Spleen (tissue), 11 donors: ENCODE results near the gene DHRS1. TPM values are rescaled to one million over a fixed set of nuclear protein-coding genes. Genes with fewer than 3 reads are reported as not detected.

ENCODE experiments used
- DNase-seq: peaks from one replicate; pipeline ENCODE4 v3.0.0-alpha.2; 2020
- H3K27ac ChIP-seq, 8 donors: fragments of 200-600 bp; sonication (generic) in 7 of 8; 1 replicate in 4 of 8; 2 replicates in 4 of 8; pipeline versions ENCODE4 v1.5.0 to v1.8.0; 2016 to 2021; ENCODE audit warnings: inconsistent platforms in 4 of 8, mild to moderate bottlenecking in 4 of 8, moderate library complexity in 1 of 8
- H3K27me3 ChIP-seq, 7 donors: fragments of 200-600 bp; sonication (generic) in 6 of 7; replicated peaks in 1 of 7; 1 replicate in 4 of 7; 2 replicates in 3 of 7; pipeline versions ENCODE4 v1.5.0 to v1.8.0; 2016 to 2021; ENCODE audit warnings: inconsistent platforms in 3 of 7, mild to moderate bottlenecking in 1 of 7
- H3K36me3 ChIP-seq, 6 donors: fragments of 200-600 bp; sonication (generic) in 5 of 6; 1 replicate in 4 of 6; 2 replicates in 2 of 6; pipeline versions ENCODE4 v1.5.0 to v1.8.0; 2016 to 2021; ENCODE audit warnings: inconsistent platforms in 2 of 6
- H3K4me1 ChIP-seq, 6 donors: fragments of 200-600 bp; sonication (generic) in 5 of 6; 1 replicate in 3 of 6; 2 replicates in 3 of 6; pipeline versions ENCODE4 v1.5.0 to v1.8.0; 2016 to 2021; ENCODE audit warnings: inconsistent platforms in 3 of 6
- H3K4me3 ChIP-seq, 8 donors: fragments of 200-600 bp; sonication (generic) in 7 of 8; 1 replicate in 4 of 8; 2 replicates in 4 of 8; pipeline versions ENCODE4 v1.5.0 to v1.8.0; 2016 to 2021; ENCODE audit warnings: inconsistent platforms in 4 of 8, mild to moderate bottlenecking in 4 of 8, moderate library complexity in 2 of 8
- H3K9me3 ChIP-seq, 8 donors: fragments of 200-600 bp; sonication (generic) in 7 of 8; 1 replicate in 4 of 8; 2 replicates in 4 of 8; pipeline versions ENCODE4 v1.5.0 to v1.8.0; 2016 to 2021; ENCODE audit warnings: inconsistent platforms in 4 of 8
- CTCF ChIP-seq, 11 experiments: fragments of 200-600 bp in 7 of 11; fragments of 450-650 bp in 4 of 11; sonication (generic) in 4 of 11; IDR thresholded peaks in 8 of 11; conservative IDR thresholded peaks in 3 of 11; 1 replicate in 7 of 11; 2 replicates in 4 of 11; pipeline versions ENCODE4 v1.4.0 to v1.8.0; 2016 to 2021; ENCODE audit warnings: antibody characterized with exemption in 11 of 11, inconsistent platforms in 4 of 11, mild to moderate bottlenecking in 1 of 11
- POLR2A ChIP-seq, 3 donors: fragments of 450-650 bp; IDR thresholded peaks; one replicate each; pipeline ENCODE4 v1.5.1; 2017; ENCODE audit warnings: antibody characterized with exemption in 3 of 3, mild to moderate bottlenecking in 1 of 3
- POLR2AphosphoS5 ChIP-seq, 3 donors: sonication (generic); formaldehyde crosslinking; IDR thresholded peaks; one replicate each; pipeline ENCODE4 v1.5.1; 2017; ENCODE audit warnings: antibody characterized with exemption in 3 of 3
- WGBS, 5 donors: extraction: QIAGEN DNeasy Blood & Tissue Kit in 3 of 5; methylation state at CpG; one replicate each; pipeline versions ENCODE4 v1.1.5 to v1.1.7; 2013 to 2018; 5-methylcytosine and 5-hydroxymethylcytosine counted together
- intact Hi-C: fragments of 100-400 bp; cut with DNase I; formaldehyde crosslinking; loops from one replicate; pipeline ENCODE4 v1.15.0; 2023; ENCODE audit warnings: low total_unique reads
- polyA plus RNA-seq, 3 donors: library from polyadenylated mRNA; stranded (reverse); fragments of 200-250 nt; gene quantifications; one replicate each; pipeline ENCODE4 v1.2.1, GENCODE V29; 2013
- total RNA-seq, 7 donors: library from RNA; depleted of rRNA in 3 of 7; stranded (reverse); fragments of >200 nt in 3 of 7; fragmentation: NEBNext Ultra II Directional in 4 of 7; extraction: Animal tissue kit (Norgen Biotek cat#: 25700) in 4 of 7; gene quantifications; one replicate each; pipeline versions ENCODE4 v1.1.0 to v1.2.1, GENCODE V29; 2016 to 2021
- donor health status: healthy with polysubstance abuse.
- donor health status: DM: no; HTN: no; CAD: no; lungs with moderate emphysema.
- donor health status: DM: no; HTN: no; CAD: no.
- donor health status: Bipolar disorder and iron deficiency.
- donor health status: healthy.
- donor health status: DM: no; HTN: no; CAD: no.
- donor health status: DM: yes; HTN: yes; CAD: no.

DHRS1 gene
- total and polyA plus RNA-seq, 10 donors: 22.0 to 56.1 (median 33.1) TPM

- Histone ChIP-seq H3K36me3 (no peaks in the 10 kb centered on the region), H3K27me3 (peaks cover 0 to 8% (median 0%) of the 10 kb centered on the region in 7 donors), H3K27ac (no peak overlapping the region), H3K4me3 (no peak overlapping the region), H3K4me1 (peaks cover 4 to 15% (median 11%) of the 10 kb centered on the region in 6 donors), H3K9me3 (no peaks in the 10 kb centered on the region)
- 78 to 82% (median 80%) methylated on average over 7 of the region's 7 CpGs for WGBS, 5 donors
- intact Hi-C loops: no loop called here
- no peak for TF ChIP-seq CTCF (IDR thresholded peaks at IDR 0.05 in 8 of 11, conservative IDR thresholded peaks at IDR 0.05 in 3 of 11)
- no peak for TF ChIP-seq POLR2A (IDR thresholded peaks at IDR 0.05)
- TF ChIP-seq POLR2AphosphoS5 (IDR thresholded peaks at IDR 0.05): no peak
- no peak for DNase-seq
Observed at GRCh38 chr14:24343795-24344660, 44.4 kb upstream of the DHRS1 start.

- DNase-seq: no peak
- no peak overlapping the region for H3K27ac ChIP-seq
- H3K4me3 ChIP-seq: no peak overlapping the region
- WGBS, 5 donors: 81 to 99% (median 96%) methylated on average over 4 of the region's 4 CpGs
- H3K4me1 ChIP-seq: peaks cover 12 to 27% (median 22%) of the 10 kb centered on the region in 6 donors
- peaks cover 0 to 8% (median under 1%) of the 10 kb centered on the region in 6 donors for H3K36me3 ChIP-seq
- intact Hi-C loops: no loop called here
- H3K27me3 ChIP-seq: peaks cover 0 to 8% (median 0%) of the 10 kb centered on the region in 7 donors
- no peak for TF ChIP-seq POLR2A (IDR thresholded peaks at IDR 0.05)
- no peak for TF ChIP-seq POLR2AphosphoS5 (IDR thresholded peaks at IDR 0.05)
- no peak for TF ChIP-seq CTCF (IDR thresholded peaks at IDR 0.05 in 8 of 11, conservative IDR thresholded peaks at IDR 0.05 in 3 of 11)
- no peaks in the 10 kb centered on the region for H3K9me3 ChIP-seq
Observed at GRCh38 chr14:24342889-24343288, 43.3 kb upstream of the DHRS1 start.

GRCh38 chr14:24340606-24341005, 41.0 kb upstream of the DHRS1 start:
- Histone ChIP-seq H3K36me3 (peaks cover 0 to 30% (median 8%) of the 10 kb centered on the region in 6 donors), H3K27ac (peak overlapping the region in 2 of 8 donors; percentile 90 to 93), H3K4me3 (no peak overlapping the region), H3K27me3 (peaks cover 0 to 4% (median 0%) of the 10 kb centered on the region in 7 donors), H3K9me3 (no peaks in the 10 kb centered on the region), H3K4me1 (peaks cover 17 to 50% (median 34%) of the 10 kb centered on the region in 6 donors)
- TF ChIP-seq CTCF (IDR thresholded peaks at IDR 0.05 in 8 of 11, conservative IDR thresholded peaks at IDR 0.05 in 3 of 11) (no peak), POLR2AphosphoS5 (IDR thresholded peaks at IDR 0.05) (no peak), POLR2A (IDR thresholded peaks at IDR 0.05) (no peak)
- DNase-seq: no peak
- 69 to 100% (median 96%) methylated on average over 1 of the region's 1 CpG; no CpG with 5 or more reads in 1 of the 5 donors for WGBS, 5 donors
- intact Hi-C loops: no loop called here
